Measurements from ENCODE around the gene COL9A3.
A peak's percentile ranks its signal among the peaks of the same experiment; 100 is the strongest.
"Not testable (repeated sequence)": the region's sequence is repeated elsewhere in the genome, so short reads cannot be mapped to it uniquely, and the experiment has no call there.

The COL9A3 gene

DNA sequence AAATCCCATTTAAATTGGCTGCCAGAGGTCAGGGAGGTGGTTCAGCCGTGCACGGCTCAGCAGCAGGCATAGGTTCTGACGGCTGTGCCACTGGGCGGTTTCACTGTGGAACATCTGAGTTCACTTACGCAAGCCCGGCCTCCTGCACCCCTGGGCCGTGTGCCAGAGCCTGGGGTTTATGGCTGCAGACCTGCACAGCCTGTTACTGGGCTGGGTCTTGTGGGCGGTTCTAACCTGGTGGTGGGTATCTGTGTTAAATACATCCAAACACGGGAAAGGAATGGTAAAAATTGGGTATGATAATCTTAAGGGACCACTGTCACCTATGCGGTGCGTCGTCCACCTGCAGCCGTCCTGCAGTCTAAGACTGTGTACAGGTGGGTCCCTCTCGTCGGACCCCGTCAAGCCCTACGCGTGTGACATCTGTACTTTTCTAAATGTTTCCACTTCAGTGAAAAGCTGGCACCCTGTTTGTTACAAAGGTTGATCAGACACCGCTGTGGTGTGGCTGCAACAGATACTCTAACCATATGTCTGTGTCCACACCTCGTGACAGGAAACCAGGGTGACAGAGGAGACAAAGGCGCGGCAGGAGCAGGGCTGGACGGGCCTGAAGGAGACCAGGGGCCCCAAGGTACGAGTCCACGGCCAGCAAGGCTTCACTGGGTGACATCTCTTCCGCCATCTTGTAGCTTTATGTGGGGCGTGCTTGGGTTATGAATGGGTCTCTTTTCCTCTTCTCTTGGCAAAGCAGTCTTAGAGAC is 21.5 kb downstream of the COL9A3 start:
- peak; percentile 33 for DNase-seq

DNA sequence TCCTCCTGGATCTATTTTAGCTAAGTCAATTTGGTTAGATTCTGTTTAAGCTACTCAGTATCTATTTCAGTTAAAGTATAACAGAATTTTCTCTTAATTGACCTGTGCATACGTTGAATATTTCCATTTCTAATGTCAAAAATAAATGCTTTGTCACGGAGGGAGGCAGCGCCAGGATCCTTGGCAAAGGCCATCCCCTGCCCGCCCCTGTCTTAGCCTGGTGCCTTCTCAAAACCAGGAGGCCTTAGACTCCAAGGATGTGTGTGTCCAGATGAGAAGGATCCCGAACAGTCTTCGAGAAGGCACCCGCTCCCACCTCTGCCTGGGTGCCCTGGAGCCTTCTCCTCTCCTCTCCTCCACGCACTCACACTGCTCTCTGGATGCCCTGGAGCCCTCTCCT is 22.4 kb downstream of the COL9A3 start:
- no peak for DNase-seq

DNA sequence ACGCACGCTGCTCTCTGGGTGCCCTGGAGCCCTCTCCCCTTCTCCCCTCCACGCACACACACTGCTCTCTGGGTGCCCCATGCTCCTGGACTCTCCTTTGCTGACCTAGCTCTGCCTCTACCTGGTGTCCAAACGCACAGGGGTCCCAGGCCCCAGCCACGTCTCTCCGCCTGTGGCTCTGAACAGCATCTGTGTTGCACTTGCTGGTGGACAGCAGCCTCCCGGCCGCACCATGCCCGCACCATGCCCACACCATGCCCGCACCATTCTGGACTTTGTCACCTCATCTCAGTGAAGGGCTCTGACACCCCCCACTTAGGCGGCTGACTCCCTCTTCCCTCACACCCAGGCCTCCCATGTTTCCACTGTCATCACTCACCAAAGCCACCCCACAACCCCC is 23.0 kb downstream of the COL9A3 start:
- DNase-seq, result no peak

DNA sequence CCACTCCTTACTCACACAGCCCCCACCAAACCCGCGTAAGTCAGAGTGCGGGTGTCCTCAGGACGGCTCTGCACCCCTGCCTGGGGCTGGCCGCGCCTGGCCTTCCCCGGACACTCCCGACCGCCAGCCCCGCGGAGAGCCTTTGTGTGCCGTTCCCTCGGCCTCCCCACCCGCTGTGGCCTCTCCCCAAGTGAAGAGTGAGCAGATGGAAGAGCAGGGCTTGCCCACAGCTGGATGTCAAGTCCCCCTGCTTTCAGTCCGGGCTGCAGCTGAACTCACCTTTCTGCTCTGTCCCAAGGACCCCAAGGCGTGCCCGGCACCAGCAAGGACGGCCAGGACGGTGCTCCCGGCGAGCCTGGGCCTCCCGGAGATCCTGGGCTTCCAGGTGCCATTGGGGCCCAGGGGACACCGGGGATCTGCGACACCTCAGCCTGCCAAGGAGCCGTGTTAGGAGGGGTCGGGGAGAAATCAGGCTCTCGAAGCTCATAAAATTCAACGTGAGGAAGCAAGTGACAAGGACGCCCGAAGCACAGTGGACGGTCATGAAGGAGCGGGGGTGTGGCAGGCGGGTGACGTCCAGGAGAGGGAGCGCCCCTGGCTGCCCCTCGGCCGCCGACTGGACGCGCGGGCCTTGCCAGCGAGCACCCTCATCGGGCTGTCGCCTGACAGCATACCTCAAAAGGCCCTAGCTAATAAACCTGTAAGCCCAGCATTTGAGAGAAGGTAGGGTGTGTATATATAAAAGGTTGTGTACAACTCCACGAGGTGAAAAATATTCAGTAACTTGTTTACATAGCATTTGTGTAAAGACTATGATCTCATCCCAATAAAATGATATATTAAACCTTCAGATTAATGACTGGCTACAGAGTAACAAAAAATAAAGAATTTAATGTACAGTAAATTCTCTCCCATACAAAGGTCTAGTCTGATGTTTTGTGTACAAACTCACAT is 23.7 kb downstream of the COL9A3 start:
- no peak for DNase-seq

DNA sequence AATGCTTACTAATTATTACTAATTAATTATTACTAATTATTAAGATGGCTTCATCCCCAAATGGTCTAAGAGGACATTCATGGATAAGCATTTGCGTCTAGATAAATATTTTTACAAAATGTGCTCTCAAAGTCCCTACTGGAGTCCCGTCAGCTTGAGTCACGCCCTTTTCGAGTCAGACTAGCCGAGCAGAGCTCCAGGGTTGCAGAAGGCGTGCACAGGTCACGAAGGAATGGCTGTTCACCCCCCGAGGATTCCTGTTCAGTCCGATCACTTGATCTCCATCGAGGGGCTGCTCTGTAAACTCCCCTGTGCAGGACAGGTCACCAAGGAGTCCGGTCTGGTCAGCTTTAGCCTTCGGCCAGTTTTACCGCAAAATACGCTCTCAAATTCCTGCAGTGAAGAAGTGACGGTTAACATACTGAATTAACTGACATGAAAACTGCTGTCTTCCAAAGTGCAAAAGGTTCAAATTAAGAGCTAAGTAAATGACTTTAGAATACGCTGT is 24.9 kb downstream of the COL9A3 start:
- DNase-seq, result no peak

DNA sequence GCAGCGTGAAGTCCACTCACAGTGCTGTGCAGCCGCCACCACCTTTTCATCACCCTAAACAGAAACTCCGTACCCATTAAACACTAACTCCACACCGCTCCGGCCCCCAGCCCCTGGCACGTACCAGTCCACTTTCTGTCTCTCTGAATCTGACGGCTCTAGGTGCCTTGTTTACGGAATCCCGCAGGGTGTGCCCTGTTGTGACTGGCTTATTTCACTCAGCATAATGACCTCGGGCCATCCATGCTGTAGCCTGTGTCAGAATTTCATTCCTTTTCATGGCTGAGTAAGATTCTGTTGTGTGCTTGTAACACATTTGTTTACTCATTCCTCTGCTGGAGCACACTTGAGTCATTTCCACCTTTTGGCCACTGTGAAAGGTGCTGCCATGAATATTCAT is 26.8 kb downstream of the COL9A3 start:
- DNase-seq, result no peak

DNA sequence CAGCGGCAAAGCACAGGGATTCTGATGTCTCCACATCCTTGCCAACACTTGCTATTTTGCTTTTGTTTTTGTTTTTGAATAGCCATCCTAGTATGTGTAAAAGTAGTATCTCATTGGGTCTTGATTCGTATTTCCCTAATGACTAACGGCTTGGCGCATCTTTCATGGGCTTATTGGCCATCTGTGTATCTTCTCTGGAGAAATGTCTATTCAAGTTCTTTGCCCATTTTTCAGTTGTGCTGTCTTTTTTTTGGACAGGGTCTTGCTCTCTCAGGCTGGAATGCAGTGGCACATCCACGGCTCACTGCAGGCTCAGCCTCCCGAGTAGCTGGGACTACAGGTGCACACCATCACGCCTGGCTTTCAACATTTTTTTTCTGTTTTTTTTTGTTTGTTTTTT is 27.3 kb downstream of the COL9A3 start:
- DNase-seq, result no peak

DNA sequence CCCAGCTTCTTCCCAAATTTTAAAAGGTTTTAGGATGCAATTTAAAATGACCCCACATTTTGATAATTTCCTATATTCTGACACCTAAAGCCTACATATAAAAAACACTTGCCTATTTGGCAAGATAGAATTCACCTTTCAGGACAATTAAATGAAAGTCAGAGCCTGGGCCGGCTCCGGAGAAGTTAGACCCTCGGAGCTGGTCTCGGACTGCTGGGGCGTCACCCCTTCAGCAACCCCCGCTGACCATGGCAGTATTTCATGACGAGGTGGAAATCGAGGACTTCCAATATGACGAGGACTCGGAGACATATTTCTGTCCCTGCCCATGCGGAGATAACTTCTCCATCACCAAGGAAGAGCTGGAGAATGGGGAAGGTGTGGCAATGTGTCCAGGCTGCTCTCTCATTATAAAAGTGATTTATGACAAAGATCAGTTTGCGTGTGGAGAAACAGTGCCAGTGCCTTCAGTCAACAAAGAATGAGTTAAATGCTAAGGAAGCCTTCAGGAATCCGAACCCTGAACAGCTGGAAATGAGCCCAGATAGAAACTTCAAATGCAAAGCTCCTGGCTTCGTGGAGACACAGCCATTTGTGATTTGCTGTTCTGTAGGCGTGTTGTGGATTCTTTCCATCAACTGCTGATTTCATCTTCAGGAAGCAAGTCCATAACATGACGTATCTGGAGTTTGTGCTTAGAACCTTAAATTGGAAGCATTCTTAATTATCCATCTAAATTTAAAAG is 28.7 kb downstream of the COL9A3 start:
- DNase-seq, result no peak

DNA sequence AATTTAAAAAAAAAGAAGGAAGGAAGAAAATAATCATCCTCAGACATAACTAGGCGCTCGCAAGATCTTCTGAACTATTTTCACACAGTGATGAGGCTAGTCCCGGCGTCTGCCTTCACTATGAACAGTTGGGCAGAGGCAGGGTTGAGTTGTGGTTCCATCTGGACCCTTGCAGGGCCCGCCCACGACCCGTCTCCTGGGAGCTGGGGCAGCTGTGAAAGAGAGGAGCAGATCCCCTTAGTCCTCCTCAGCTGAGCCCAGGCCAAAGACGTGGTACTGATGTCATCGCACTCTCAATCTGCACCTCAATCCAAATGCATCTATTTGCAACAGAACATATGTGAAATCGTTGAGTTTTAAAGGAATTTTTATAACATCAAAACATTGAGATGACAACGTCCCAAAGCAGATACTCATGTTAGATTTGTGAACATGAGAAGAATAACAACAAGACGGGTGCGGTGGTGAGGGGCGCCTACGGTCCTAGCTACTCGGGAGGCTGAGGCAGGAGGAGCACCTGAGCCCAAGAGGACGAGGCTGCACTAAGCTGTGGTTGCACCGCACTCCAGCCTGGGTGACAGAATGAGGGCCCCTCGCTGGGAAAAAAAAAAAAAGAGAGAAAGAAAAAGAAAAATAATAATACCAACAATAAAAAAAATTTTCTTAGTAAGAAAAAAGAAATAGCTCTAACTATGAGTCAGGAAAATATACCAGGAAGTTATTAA is 29.5 kb downstream of the COL9A3 start:
- DNase-seq, result no peak

DNA sequence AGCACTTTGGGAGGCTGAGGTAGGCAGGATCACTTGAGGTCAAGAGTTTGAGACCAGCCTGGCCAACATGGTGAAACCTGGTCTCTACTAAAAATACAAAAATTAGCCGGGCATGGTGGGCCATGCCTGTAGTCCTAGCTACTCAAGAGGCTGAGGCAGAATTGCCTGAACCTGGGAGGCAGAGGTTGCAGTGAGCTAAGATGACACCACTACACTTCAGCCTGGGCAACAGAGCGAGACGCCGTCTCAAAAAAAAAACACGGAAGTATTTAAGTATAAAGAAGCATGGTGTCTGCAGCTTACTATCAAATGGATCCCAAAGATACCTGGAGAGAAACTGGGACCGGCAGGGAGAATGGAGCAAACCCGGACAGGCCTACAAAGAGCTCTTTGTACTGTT is 32.1 kb downstream of the COL9A3 start:
- not testable (repeated sequence) for DNase-seq

DNA sequence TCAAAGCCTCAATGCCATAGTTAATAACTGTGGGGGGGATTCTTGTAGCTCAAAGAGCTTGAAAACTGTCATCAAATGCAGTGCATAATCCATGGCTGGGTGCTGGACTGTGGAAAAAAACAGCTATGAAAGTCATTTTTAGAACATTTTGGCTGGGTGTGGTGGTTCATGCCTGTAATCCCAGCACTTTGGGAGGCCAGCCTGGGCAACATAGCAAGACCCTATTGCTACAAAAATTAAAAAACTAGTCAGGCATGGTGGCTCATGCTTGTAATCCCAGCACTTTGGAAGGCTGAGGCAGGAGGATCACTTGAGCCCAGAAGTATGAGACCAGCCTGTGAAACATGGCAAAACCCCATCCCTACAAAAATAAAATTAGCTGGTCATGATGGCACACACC is 32.6 kb downstream of the COL9A3 start:
- no peak for DNase-seq

DNA sequence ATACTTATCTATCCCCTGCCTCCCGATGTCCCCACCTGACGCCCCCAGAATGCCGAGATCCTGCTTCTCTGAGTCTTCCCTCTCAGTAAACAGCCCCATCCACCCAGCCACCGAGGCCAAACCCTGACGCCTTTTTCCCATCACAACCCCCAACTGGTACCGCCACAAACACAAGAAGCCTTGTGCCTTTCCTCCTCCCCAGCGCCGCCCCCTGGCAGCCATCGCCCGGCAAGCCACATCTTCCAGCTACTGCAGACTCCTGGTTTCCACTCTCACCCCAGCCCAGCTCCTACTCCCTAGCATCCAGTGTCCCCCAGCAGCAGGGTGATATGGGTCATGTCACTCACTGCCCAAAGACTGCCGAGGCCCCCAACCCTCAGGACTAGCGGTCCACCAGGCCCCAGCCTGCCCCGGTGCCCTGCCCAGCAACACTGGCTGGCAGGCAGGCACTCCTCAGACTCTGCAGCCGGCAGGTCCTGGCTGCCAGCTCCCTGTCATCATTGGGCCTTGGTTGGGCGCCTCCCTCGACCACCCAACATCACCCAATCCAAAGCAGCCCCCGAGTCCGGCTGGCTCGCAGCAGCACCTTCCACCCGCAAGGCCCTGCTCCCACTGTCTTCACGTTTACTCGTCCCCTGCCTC is 33.6 kb downstream of the COL9A3 start:
- DNase-seq, result no peak

DNA sequence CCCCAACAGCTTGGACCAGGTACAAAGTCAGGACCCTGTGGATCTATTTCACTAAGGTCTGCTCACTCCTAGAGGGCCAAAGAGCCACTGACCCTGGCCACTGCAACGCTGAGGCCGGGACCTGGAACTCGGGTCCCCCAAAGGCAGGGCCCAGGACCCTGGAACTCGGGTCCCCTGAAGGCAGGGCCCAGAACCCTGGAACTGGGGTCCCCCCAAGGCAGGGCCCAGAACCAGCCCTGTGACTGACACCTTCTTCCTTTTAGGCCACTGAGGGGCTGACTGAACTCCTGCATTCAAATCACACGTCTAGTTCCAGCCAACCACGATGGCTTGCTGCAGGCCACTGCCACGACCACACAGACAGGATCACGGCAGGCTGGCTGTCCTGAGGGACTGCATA is 35.3 kb downstream of the COL9A3 start:
- DNase-seq, result no peak

DNA sequence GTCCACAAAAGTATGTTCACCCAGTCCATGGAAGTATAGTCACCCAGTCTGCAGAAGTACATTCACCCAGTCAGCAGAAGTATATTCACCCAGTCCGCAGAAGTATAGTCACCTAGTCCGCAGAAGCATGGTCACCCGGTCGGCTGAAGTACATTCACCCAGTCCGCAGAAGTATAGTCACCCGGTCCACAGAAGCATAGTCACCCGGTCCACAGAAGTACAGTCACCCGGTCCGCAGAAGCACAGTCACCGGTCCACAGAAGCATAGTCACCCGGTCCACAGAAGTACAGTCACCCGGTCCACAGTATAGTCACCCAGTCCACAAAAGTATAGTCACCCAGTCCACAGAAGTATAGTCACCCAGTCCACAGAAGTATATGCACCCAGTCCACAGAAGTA is 36.0 kb downstream of the COL9A3 start:
- DNase-seq, result no peak

DNA sequence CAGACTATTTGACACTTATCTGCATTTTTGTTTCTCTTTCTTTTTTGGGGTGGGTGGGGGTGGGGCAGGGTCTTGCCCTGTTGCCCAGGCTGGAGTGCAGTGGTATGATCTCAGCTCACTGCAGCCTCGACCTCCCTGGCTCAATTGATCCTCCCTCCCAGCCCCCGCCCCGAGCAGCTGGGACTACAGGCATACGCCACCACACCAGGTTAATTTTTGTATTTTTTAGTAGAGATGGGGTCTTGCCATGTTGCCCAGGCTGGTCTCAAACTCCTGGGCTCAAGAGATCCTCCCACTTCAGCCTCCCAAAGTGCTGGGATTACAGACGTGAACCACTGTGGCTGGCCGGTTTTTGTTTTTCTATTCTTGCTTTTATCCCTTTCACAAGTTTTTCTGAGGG is 36.5 kb downstream of the COL9A3 start:
- not testable (repeated sequence) for DNase-seq

DNA sequence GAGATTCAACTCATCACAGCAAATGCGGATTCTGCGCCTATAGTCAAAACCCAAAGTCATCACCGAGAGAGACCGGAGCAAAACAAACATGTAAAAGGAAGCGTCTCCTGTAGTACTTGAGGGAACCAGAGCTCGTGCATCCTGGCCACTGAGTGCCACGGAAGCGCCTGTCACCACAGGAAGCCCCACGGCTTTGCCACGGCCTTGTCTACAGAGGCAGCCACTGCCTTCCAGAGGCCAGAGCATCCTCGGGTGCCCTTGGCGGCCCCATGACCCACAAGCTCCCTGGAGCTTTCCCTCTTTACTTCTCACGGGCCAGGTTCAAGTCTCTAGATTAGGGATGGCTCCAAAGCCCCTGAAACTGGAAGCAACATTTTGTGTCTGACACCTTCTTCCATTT is 37.3 kb downstream of the COL9A3 start:
- DNase-seq, result no peak

DNA sequence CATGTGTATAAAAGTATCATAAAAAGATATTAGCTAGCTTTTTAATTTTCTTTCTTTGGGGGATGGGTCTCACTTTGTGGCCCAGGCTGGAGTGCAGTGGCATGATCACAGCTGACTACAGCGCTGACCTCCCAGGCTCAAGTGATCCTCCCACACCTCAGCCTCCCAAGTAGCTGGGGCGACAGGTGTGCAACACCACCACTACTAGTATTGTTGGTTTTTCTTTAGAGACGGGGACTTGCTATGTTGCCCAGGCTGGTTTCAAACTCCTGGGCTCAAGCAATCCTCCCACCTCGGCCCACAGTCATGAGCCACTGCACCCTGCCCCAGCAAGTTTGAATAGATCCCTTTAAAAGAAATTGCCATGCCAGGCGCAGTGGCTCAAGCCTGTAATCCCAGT is 38.3 kb downstream of the COL9A3 start:
- DNase-seq, result no peak

DNA sequence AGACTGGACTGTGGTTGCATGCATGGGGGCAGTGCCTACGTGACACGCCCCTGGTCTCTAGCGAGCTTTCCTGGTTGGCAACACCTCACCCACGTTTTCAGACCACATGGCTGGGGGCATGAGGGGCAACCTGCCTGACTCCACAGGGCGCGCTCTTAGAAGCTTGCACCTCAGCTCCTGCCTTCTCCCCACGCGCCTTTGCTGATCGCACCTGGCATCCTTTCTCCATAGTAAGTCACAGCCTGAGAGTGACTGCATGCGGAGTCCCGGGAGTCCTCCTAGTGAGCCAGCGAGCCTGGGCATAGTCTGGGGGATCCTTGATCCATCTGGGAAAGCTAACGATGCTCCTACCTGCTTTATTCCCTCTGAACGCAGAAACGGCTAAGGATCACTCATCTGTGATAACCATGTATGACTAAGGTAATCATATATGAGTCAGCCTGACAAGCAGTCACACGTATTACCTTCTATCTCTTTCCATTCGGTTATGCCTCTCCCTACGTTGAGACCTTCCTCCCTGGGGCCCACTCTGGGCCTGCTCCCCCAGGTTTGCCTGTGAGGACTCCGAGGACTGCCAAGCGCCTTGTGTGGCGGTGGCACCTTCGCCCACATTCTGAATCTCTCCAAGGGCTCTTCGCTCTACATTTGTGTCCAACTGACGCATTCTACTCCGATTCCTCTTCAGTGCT is 40.2 kb downstream of the COL9A3 start:
- DNase-seq, result peak; percentile 75

DNA sequence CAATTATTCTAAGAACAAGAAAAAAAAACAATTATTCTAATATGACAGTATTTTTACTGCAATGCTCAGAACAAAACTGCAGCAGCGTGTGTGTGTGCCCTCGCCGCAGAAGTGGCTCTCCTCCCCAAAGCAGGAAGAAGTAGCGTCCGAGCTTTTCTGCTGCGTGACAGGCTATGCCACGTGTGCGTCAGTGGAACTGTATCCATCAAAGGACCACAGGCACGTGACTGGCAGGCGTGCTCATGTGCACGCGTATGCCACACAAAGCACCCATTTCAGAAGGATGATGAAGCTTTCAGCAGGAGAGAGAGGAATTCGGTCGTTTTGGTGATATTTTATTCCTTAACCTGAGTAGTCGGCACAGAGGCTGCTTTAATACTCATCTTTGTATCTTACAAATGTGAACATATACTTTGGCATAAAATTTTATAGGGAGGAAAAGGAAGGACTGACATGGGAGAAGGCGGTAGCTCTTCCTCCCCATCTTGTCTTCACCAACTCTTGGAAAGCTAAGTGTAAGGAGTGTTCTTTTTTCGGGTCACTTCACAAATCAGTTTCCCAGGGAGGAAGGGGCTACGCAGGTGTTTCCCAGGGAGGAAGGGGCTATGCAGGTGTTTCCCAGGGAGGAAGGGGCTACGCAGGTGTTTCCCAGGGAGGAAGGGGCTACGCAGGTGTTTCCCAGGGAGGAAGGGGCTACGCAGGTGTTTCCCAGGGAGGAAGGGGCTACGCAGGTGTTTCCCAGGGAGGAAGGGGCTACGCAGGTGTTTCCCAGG is 41.4 kb downstream of the COL9A3 start:
- DNase-seq, result no peak

DNA sequence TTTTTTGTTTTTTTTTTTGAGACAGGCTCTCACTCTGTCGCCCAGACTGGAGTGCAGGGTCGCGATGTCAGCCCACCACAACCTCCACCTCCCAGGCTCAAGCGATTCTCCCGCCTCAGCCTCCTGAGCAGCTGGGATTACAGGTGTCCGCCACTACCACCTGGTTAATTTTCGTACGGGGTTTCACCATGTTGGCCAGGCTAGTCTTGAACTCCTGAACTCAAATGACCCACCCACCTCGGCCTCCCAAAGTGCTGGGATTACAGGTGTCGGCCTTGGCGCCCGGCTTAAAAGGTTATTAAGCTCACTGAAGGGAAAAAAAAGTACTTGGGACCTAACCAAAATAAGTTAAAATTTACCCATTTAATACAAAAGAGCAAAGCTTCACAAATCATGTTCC is 42.9 kb downstream of the COL9A3 start:
- DNase-seq, result no peak
